Measurements from ENCODE around the gene DHX57.
"Not testable (repeated sequence)": the region's sequence is repeated elsewhere in the genome, so short reads cannot be mapped to it uniquely, and the experiment has no call there.

DHX57 gene

DNA sequence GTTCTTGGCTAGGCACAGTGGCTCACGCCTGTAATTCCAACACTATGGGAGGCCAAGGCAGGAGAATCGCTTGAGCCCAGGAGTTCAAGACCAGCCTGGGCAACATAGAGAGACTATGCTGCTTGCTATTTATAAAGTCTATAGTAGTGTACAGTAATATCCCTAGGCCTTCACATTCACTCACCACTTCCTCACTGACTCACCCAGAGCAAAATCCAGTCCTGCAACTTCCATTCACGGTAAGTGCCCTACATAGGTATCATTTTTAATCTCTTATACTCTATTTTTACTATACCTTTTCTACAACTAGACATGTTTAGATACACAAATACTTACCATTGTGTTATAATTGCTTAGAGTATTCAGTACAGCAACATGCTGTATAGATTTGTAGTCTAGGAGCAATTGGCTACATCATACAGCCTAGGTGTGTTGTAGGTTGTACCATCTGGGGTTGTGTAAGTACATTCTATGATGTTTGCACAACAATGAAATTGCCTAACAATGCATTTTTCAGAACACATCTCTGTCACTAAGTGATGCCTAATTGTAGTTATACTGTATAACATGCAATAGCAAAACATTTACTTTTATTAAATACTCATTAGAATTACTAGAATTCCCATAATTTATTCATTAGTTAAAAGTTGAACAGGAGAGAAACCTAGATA is 8.8 kb downstream of the DHX57 start:
- FAIRE-seq, result no peak

GRCh38 chr2:38863061-38863695 is 12.6 kb downstream of the DHX57 start:
- FAIRE-seq, result no peak

DNA sequence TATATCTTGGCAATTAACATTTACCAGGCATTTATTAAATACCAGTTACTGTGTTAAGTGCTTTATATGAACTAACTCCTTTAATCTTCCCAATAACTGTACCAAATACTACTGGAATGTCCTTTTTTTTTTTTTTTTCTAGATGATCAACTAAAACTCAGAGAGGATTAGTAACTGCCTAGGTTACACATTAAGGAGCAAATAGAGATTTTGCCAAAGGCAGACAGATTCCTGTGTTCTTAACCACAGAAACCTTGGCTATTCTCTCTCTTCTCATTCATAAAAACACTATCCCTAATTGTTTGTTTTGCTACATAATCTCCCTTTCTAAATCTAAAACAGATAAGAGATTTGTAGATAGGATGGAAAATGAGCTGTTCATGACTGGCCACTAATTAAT is 13.3 kb downstream of the DHX57 start:
- no peak for FAIRE-seq

DNA sequence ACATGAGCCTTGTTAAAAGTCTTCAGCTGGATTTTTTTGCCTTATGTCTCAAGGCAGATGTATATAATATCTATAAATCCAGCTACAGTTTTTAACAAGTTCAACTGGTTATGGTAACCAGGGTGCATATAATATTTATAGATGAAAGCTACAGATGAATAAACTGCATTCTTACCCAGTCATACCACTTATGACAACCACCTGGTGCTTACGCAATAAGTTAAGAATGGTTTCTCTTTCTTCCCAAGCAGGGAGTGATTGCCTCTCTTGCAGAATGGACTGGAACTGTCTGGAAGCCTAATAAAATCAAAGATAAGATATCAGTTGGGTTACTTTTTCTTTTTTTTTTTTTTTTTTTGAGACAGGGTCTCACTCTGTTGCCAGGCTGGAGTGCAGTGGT is 19.6 kb downstream of the DHX57 start:
- FAIRE-seq, result no peak

GRCh38 chr2:38850045-38850444 is 25.7 kb downstream of the DHX57 start:
- no peak for FAIRE-seq

GRCh38 chr2:38836791-38837190 is 38.9 kb downstream of the DHX57 start:
- FAIRE-seq, result no peak

GRCh38 chr2:38835990-38836389 is 39.7 kb downstream of the DHX57 start:
- no peak for FAIRE-seq

- FAIRE-seq, result peak; percentile 78
Measured at GRCh38 chr2:38835015-38835601, 40.6 kb downstream of the DHX57 start.

DNA sequence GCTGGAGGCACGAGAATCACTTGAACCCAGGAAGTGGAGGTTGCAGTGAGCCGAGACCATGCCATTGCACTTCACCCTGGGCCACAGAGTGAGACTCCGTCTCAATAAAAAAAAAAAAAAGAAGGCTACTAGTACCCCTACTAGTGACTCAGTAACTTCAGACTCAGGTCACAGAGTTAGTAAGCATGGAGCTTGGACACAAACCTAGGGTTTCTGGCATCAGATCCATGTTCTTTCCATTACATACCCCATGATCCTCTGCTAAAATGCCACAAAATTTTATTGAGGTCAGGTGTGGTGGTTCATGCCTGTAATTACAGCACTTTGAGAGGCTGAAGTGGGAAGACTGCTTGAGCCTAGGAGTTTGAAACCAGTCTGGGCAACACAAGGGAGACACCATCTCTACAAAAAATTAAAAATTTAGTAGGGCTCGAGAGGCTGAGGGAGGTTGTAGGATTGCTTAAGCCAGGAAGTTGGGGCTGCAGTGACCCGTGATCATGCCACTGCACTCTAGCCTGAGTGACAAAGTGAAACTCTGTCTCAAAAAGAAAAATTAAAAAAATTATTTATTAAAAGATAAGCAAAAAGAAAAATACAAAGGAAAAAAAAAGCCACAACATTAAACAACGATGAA is 45.1 kb downstream of the DHX57 start:
- FAIRE-seq, result no peak

DNA sequence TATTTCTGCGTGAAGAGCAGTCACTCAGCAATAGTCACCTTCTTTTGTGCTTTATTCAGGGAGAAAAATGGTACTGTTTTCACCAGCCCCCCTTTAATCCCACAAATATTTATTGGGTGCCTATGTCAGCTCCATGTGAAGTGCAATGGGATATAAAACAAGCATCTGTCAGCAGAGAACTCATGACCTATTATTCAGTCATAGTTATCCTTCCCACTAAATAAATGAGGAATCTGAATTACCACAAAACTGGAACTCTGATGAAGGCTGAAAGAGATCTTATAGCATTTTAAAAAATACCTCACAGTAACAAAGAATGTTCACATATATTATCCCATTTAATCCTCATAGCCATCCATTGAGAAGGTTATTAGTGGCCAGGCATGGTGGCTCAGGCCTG is 45.8 kb downstream of the DHX57 start:
- FAIRE-seq, result no peak

GRCh38 chr2:38828460-38828859 is 47.3 kb downstream of the DHX57 start:
- no peak for FAIRE-seq

DNA sequence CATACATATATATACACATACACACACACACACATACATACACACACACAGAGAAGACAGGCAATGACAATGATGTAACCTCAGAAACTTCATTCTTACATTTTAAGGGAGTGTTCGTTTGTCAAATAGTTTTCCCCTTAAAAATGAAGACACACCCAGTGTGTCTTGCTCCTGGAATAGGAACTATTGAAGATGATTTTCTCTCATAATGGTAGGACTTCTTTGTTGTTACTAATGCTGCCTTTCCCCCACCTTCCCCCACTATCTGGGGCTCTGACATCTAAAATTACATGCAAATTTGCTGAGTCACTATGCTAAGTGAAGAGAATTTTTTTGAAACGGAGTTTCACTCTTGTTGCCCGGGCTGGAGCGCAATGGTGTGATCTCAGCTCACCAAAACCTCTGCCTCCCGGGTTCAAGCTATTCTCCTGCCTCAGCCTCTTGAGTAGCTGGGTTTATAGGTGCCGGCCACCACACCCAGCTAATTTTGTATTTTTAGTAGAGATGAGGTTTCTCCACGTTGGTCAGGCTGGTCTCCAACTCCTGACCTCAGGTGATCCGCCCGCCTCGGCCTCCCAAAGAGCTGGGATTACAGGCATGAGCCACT is 48.1 kb downstream of the DHX57 start:
- not testable (repeated sequence) for FAIRE-seq

DNA sequence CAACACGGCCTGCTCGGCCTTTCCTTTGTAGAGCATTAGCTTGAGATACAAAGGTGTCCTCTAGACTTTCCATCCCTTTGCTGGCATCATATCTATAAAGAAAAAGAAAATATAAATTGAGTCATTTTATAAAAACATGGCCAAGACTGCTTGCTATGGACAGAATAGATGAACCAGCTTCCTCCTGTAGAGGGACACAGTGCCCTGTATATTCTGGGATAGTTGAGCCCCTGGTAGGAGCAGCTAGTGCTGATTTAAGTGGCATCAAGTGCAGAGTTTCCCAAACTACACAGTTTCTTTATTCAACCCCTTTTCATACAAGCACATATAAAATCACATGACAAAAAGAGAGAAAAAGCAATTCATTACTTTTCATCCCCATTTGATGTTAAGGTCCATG is 49.8 kb downstream of the DHX57 start:
- FAIRE-seq, result no peak

DNA sequence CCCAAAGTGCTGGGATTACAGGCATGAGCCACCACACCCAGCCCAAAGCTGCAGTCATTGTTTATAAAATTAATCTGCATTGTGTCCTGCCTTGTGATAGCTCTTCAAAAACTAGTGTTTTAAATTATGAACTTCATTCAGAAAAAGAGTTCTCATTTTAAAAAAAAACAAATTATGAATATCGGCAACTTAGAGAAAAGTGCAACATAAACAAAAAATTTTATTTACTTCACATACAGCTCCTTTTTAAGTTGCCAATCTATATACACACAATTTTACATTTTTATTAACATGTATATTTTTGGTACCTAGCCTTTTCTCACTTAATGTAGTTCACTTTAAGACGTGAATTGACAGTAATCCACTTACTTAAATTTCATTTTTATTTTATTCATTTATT is 50.8 kb downstream of the DHX57 start:
- peak; percentile 19 for FAIRE-seq

- FAIRE-seq, result peak; percentile 54
Measured at GRCh38 chr2:38823386-38823785, 52.3 kb downstream of the DHX57 start.

DNA sequence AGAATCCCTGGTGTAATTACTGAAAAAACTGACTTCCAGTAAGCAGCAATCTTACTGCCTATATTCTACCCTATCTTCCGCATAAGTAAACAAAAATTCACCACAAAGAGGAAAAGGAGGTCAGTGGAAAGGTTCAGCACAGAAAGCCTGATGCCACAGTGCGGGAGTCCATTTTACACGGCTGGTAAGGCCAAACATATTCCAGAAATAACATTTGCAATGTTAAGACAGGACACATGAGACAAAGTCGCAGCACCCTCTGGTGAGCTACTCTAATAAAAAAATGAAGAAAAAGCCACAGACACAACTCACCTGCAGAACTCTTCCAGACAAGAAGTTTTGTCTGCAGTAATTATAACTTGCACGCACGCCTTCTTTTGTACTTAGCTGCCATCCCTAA is 57.2 kb downstream of the DHX57 start:
- no peak for FAIRE-seq

DNA sequence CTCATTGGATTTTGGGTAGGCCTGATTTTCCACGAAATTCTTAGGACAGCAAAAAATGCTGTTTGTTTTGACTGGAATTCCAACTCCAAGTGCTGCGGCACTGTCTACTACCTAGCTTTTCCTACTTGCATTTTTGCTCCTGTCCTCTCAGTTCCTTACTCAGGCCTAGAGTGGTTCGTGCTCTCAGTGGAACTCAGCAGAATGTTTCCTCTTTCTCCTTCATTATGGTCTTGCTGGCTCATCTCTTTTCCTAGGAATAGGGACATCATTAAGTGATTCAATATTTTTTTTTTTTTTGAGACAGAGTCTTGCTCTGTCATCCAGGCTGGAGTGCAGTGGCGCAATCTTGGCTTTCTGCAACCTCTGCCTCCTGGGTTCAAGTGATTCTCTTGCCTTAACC is 59.8 kb downstream of the DHX57 start:
- FAIRE-seq, result no peak

DNA sequence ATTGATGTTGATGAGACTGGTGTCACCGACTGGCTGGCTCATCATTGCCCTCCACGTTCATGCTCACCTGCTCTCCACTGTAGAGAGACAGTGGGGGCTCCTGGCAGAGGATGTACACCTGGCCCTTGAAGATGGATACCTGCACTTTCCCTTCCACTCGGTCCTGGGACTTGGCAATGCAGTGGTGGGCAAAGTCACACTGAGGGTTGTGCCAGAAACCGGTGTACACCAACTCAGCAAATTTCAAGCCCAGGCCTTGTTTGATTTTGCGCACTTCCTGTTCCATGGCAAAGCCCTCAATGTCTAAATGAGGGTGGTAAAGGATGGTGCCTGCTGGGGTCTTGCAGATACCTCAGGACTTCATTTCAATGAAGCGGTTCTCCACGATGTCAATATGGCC is 65.2 kb downstream of the DHX57 start:
- FAIRE-seq, result no peak

DNA sequence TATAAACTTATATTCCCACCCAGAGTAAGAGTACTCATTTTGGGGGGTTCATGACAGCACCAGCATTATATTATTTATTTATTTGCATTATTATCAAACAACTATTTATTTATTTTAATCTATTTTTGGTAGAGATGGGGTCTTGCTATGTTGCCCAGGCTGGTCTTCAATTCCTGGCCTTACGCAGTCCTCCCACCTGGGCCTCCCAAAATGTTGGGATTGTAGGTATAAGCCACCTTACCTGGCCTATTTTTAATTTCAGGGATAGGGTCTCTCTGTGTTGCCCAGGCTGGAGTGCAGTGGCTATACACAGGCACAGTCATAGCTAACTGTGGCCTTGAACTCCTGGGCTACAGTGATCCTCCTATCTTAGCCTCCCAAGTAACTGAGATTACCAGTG is 67.1 kb downstream of the DHX57 start:
- FAIRE-seq, result no peak

- no peak for FAIRE-seq
Measured at GRCh38 chr2:38806733-38807059, 69.0 kb downstream of the DHX57 start.

- FAIRE-seq, result no peak
Measured at GRCh38 chr2:38806015-38806732, 69.6 kb downstream of the DHX57 start.

GRCh38 chr2:38797953-38798352 is 77.8 kb downstream of the DHX57 start:
- FAIRE-seq, result no peak

- FAIRE-seq, result no peak
Measured at GRCh38 chr2:38797250-38797676, 78.5 kb downstream of the DHX57 start.

Measured in G401.6 (cell line).